Measurements from ENCODE around the gene MRPS11. TPM values are rescaled to one million over a fixed set of nuclear protein-coding genes. Genes with fewer than 3 reads are reported as not detected.

MRPS11 gene
- total RNA-seq, 5 donors from 2014 or later (not counting 1 experiment from before 2014, with no cell fraction given) = 16.7 to 33.0 (median 27.4) TPM

DNA sequence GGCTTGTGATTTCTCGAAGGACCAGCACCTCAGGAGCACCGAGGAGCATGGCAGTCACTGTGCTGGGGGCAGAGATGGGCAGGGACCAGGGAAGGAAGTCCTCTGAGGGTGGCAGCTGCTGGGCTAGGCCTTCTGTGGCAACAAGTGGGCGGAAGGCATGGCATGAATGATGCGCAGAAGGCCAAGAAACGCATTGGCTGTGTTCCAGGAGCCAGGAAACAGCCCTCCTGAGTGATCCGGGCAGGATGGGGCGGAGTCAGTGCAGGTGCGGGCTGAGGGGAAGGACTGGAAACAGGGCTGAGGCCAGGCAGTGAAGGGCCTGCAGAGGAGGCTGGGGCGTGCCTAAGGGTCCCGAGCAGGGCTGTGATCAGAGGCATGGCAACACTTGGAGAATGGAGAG is 23.6 kb downstream of the MRPS11 start:
- Mint-ChIP-seq H3K4me3 (no peak overlapping the region), H3K36me3 (peaks cover 6% of the 10 kb centered on the region), H3K9me3 (no peaks in the 10 kb centered on the region), H3K27me3 (no peaks in the 10 kb centered on the region), H3K27ac (no peak overlapping the region), H3K4me1 (no peaks in the 10 kb centered on the region)
- 76% methylated on average over 9 of the region's 10 CpGs for WGBS (ENCODE audit: insufficient coverage)
- Histone ChIP-seq H3K9me3 (no peaks in the 10 kb centered on the region), H3K27me3 (replicated peaks in 1 of 2; ENCODE audit: control insufficient read depth in 2 of 2, extremely low read depth in 1 of 2, insufficient read depth in 2 of 2, low read length in 1 of 2) (no peaks in the 10 kb centered on the region), H3K27ac (ENCODE audit: low read length) (no peak overlapping the region), H3K4me1 (ENCODE audit: control insufficient read depth in 1 of 2, extremely low read depth in 1 of 2, insufficient read depth in 2 of 2, low read length in 2 of 2) (no peaks in the 10 kb centered on the region), H3K4me3 (ENCODE audit: control insufficient read depth in 1 of 2, extremely low read depth in 1 of 2, low read length in 1 of 2) (no peak overlapping the region), H3K36me3 (ENCODE audit: control insufficient read depth in 2 of 2, extremely low read depth in 1 of 2, insufficient read depth in 1 of 2, low read length in 1 of 2) (peaks cover 0 to 2% of the 10 kb centered on the region in 2 donors)
- DNase-seq (no peak), ATAC-seq (replicated peaks in 1 of 4) (no peak)
- POLR2A ChIA-PET = no interaction called here
- CTCF ChIA-PET = no interaction called here

DNA sequence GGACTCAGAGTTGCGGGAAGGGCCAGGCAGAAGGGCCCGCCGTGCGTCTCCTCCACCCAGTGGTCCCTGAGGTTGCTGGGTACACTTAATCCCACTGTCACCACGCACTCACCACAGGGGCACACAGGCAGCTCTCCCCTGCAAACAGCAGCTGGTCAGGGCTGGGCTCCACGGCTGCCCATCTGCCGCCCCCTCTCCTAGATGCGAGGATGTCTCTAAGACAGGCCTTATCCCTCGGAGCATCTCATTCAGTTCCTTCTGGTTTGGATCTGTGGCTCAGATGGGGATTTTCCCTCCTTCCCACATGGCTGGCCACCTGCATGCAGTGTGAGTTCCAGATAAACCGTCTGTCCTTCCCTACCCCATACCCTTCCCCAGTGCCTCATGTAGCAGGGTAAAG is 26.3 kb downstream of the MRPS11 start:
- POLR2A ChIA-PET = no interaction called here
- DNase-seq = no peak
- Mint-ChIP-seq H3K4me3 (no peak overlapping the region), H3K36me3 (peaks cover 6% of the 10 kb centered on the region), H3K27ac (no peak overlapping the region), H3K9me3 (no peaks in the 10 kb centered on the region), H3K4me1 (no peaks in the 10 kb centered on the region), H3K27me3 (no peaks in the 10 kb centered on the region)
- Histone ChIP-seq H3K27ac (ENCODE audit: low read length) (no peak overlapping the region), H3K4me3 (ENCODE audit: control insufficient read depth in 1 of 2, extremely low read depth in 1 of 2, low read length in 1 of 2) (no peak overlapping the region), H3K36me3 (ENCODE audit: control insufficient read depth in 2 of 2, extremely low read depth in 1 of 2, insufficient read depth in 1 of 2, low read length in 1 of 2) (peaks cover 0 to 6% of the 10 kb centered on the region in 2 donors), H3K4me1 (ENCODE audit: control insufficient read depth in 1 of 2, extremely low read depth in 1 of 2, insufficient read depth in 2 of 2, low read length in 2 of 2) (no peaks in the 10 kb centered on the region), H3K27me3 (replicated peaks in 1 of 2; ENCODE audit: control insufficient read depth in 2 of 2, extremely low read depth in 1 of 2, insufficient read depth in 2 of 2, low read length in 1 of 2) (no peaks in the 10 kb centered on the region), H3K9me3 (no peaks in the 10 kb centered on the region)
- ATAC-seq (replicated peaks in 1 of 4) = no peak
- CTCF ChIA-PET = no interaction called here
- WGBS (ENCODE audit: insufficient coverage) = 84% methylated on average over 9 of the region's 10 CpGs

DNA sequence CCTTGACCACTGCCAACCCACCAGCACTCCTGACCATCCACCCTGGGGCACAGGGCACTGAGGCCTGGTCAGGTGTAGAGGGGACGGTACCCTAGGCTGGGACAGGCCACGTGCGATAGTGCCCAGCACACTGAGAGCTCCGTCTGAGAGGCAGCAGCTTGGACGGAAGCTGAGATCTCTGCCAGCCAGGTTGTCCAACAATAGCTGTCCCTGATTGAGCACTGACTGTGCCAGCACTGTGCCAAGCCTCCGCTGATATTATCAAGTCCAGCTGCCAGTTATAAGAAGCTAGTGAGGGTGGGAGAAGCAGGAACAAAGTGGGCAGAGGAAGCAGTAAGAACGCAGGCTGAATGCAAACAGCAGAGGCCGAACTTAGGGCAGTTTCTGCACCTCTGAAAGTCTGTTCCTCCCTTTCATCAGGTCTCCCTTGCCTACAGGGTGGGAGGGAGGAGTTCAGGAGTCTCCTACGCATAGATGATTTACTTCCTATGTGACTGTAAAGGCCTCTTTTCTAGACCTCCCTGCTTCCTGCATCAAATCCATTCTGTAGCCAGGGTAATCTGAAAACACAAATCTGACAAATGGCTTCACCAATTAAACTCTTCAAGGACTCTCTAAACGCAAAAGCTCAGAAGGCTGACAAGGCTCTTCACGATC is 29.7 kb downstream of the MRPS11 start:
- no peak overlapping the region for H3K4me3 Mint-ChIP-seq
- WGBS (ENCODE audit: insufficient coverage) = 92% methylated on average over 8 of the region's 11 CpGs
- H3K27me3 Mint-ChIP-seq = no peaks in the 10 kb centered on the region
- ATAC-seq (replicated peaks in 1 of 4) (no peak), DNase-seq (no peak)
- H3K4me1 Mint-ChIP-seq = no peaks in the 10 kb centered on the region
- H3K36me3 ChIP-seq (ENCODE audit: control insufficient read depth in 2 of 2, extremely low read depth in 1 of 2, insufficient read depth in 1 of 2, low read length in 1 of 2) = peaks cover 0 to 6% of the 10 kb centered on the region in 2 donors
- ChIA-PET CTCF (no interaction called here), POLR2A (no interaction called here)
- no peaks in the 10 kb centered on the region for H3K9me3 Mint-ChIP-seq
- no peaks in the 10 kb centered on the region for H3K4me1 ChIP-seq (ENCODE audit: control insufficient read depth in 1 of 2, extremely low read depth in 1 of 2, insufficient read depth in 2 of 2, low read length in 2 of 2)
- H3K27ac ChIP-seq (ENCODE audit: low read length) = no peak overlapping the region
- H3K36me3 Mint-ChIP-seq = peaks cover 14% of the 10 kb centered on the region
- H3K27me3 ChIP-seq (replicated peaks in 1 of 2; ENCODE audit: control insufficient read depth in 2 of 2, extremely low read depth in 1 of 2, insufficient read depth in 2 of 2, low read length in 1 of 2) = no peaks in the 10 kb centered on the region
- H3K27ac Mint-ChIP-seq = no peak overlapping the region
- H3K9me3 ChIP-seq = no peaks in the 10 kb centered on the region
- no peak overlapping the region for H3K4me3 ChIP-seq (ENCODE audit: control insufficient read depth in 1 of 2, extremely low read depth in 1 of 2, low read length in 1 of 2)

DNA sequence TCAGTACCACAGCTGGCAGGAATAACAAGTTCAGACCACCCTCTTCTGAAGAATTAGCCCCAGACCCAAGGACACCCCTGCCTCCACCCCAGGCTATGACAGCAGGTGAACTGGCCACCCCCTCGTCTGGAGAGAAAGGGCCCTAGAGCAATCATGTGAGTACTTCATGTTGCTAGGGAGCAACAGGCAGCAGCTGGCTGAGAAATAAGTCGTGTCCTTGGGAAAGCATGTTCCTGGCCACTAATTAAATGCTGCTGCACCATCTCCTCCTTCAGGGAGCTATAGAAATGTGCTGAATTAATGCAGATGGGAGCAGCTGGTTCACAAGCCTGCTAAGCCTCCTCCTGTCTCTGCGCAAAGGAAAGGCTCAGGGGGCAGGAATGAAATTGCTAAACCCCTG is 31.5 kb downstream of the MRPS11 start:
- Mint-ChIP-seq H3K27ac (no peak overlapping the region), H3K4me3 (no peak overlapping the region), H3K27me3 (no peaks in the 10 kb centered on the region), H3K4me1 (no peaks in the 10 kb centered on the region), H3K9me3 (no peaks in the 10 kb centered on the region), H3K36me3 (peaks cover 22% of the 10 kb centered on the region)
- no peaks in the 10 kb centered on the region for H3K27me3 ChIP-seq (replicated peaks in 1 of 2; ENCODE audit: control insufficient read depth in 2 of 2, extremely low read depth in 1 of 2, insufficient read depth in 2 of 2, low read length in 1 of 2)
- ChIA-PET CTCF (no interaction called here), POLR2A (no interaction called here)
- H3K4me3 ChIP-seq (ENCODE audit: control insufficient read depth in 1 of 2, extremely low read depth in 1 of 2, low read length in 1 of 2) = no peak overlapping the region
- no peak overlapping the region for H3K27ac ChIP-seq (ENCODE audit: low read length)
- DNase-seq = no peak
- no peaks in the 10 kb centered on the region for H3K9me3 ChIP-seq
- peaks cover 4 to 5% of the 10 kb centered on the region in 2 donors for H3K36me3 ChIP-seq (ENCODE audit: control insufficient read depth in 2 of 2, extremely low read depth in 1 of 2, insufficient read depth in 1 of 2, low read length in 1 of 2)
- no peaks in the 10 kb centered on the region for H3K4me1 ChIP-seq (ENCODE audit: control insufficient read depth in 1 of 2, extremely low read depth in 1 of 2, insufficient read depth in 2 of 2, low read length in 2 of 2)
- ATAC-seq (replicated peaks in 1 of 4) = no peak
- 86% methylated on average over 1 of the region's 3 CpGs for WGBS (ENCODE audit: insufficient coverage)

DNA sequence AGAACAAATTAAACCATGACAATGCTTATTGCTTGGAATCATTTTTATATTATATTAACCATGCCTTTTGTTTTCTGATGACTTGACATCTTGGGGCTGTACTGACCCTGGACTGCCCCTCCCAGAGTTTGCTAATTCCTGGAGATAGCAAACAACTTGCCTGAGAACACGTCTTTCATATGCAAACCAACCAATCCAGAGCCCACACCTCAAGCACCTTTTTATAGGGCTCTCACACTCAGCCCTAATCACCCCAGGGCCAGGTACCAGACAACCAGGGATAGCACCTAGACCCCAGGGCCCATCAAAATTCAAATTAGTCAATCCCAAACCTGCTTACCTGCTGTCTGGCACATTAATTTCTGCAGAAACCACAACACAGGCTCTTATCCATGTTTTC is 36.9 kb downstream of the MRPS11 start:
- no peak overlapping the region for H3K4me3 ChIP-seq (ENCODE audit: control insufficient read depth in 1 of 2, extremely low read depth in 1 of 2, low read length in 1 of 2)
- CTCF ChIA-PET = no interaction called here

DNA sequence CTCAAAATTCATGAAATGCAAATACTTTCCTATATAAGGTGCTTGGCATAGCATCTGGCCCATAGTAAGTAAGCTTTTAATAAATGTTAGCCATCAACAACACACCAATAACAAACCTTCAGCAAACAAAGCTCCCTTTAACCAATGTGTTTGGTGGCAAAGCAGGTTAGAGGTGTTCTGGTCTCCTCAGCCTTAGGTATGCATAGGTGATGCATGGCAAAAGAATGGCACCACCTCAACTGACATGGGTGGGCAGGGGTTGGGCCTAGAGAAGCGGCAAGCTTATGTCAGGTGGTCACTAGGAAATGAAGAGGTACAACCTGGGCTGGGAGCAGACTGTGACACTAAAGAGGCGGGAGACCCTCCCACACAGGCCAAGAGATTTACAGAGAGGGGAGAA is 38.2 kb downstream of the MRPS11 start:
- Mint-ChIP-seq H3K4me3 (no peak overlapping the region), H3K36me3 (peaks cover 62% of the 10 kb centered on the region), H3K9me3 (no peaks in the 10 kb centered on the region), H3K27me3 (no peaks in the 10 kb centered on the region), H3K4me1 (peaks cover 0 to 4% (median 0%) of the 10 kb centered on the region in 3 donors), H3K27ac (no peak overlapping the region)
- H3K27ac ChIP-seq (ENCODE audit: low read length) = no peak overlapping the region
- ChIA-PET POLR2A (no interaction called here), CTCF (no interaction called here)
- WGBS (ENCODE audit: insufficient coverage) = no CpG with 5 or more reads among the region's 2 CpGs
- ATAC-seq (replicated peaks in 1 of 4) (no peak), DNase-seq (no peak)
- H3K9me3 ChIP-seq = no peaks in the 10 kb centered on the region
- peaks cover 4 to 20% of the 10 kb centered on the region in 2 donors for H3K36me3 ChIP-seq (ENCODE audit: control insufficient read depth in 2 of 2, extremely low read depth in 1 of 2, insufficient read depth in 1 of 2, low read length in 1 of 2)
- no peak overlapping the region for H3K4me3 ChIP-seq (ENCODE audit: control insufficient read depth in 1 of 2, extremely low read depth in 1 of 2, low read length in 1 of 2)
- no peaks in the 10 kb centered on the region for H3K4me1 ChIP-seq (ENCODE audit: control insufficient read depth in 1 of 2, extremely low read depth in 1 of 2, insufficient read depth in 2 of 2, low read length in 2 of 2)
- H3K27me3 ChIP-seq (replicated peaks in 1 of 2; ENCODE audit: control insufficient read depth in 2 of 2, extremely low read depth in 1 of 2, insufficient read depth in 2 of 2, low read length in 1 of 2) = no peaks in the 10 kb centered on the region

More for the DNA sequence above, 36.9 kb downstream of the MRPS11 start:
- POLR2A ChIA-PET = no interaction called here
- H3K36me3 Mint-ChIP-seq = peaks cover 52% of the 10 kb centered on the region
- H3K27me3 Mint-ChIP-seq = no peaks in the 10 kb centered on the region
- WGBS (ENCODE audit: insufficient coverage) = 56% methylated on average over 1 of the region's 1 CpG
- H3K9me3 ChIP-seq = no peaks in the 10 kb centered on the region
- H3K27ac Mint-ChIP-seq = no peak overlapping the region
- H3K9me3 Mint-ChIP-seq = no peaks in the 10 kb centered on the region
- peaks cover 0 to 4% (median 0%) of the 10 kb centered on the region in 3 donors for H3K4me1 Mint-ChIP-seq
- no peaks in the 10 kb centered on the region for H3K27me3 ChIP-seq (replicated peaks in 1 of 2; ENCODE audit: control insufficient read depth in 2 of 2, extremely low read depth in 1 of 2, insufficient read depth in 2 of 2, low read length in 1 of 2)
- no peaks in the 10 kb centered on the region for H3K4me1 ChIP-seq (ENCODE audit: control insufficient read depth in 1 of 2, extremely low read depth in 1 of 2, insufficient read depth in 2 of 2, low read length in 2 of 2)
- H3K4me3 Mint-ChIP-seq = no peak overlapping the region
- ATAC-seq (replicated peaks in 1 of 4) (no peak), DNase-seq (no peak)
- peaks cover 4 to 8% of the 10 kb centered on the region in 2 donors for H3K36me3 ChIP-seq (ENCODE audit: control insufficient read depth in 2 of 2, extremely low read depth in 1 of 2, insufficient read depth in 1 of 2, low read length in 1 of 2)
- H3K27ac ChIP-seq (ENCODE audit: low read length) = no peak overlapping the region

DNA sequence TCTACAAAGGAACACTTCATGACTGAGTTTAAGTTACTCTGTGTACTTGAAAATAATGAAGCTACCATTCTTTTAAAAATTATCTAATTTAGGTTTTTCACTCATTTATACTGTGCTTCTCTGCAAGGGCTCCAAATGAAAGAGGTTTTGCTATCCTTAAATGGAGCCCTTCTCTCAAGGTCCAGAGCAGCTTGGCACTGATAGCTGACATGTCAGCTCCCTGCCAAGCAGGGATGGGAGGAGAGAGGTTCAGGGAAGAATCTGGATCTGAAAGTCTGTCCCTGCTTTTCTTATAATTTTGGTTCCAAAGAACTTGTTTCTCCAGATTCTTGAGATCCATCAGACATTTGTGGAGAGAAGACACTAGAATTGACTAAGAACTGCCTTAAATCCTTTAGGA is 39.1 kb downstream of the MRPS11 start:
- H3K4me1 Mint-ChIP-seq = peaks cover 0 to 4% (median 0%) of the 10 kb centered on the region in 3 donors

More for the DNA sequence above, 39.1 kb downstream of the MRPS11 start:
- Mint-ChIP-seq H3K9me3 (no peaks in the 10 kb centered on the region), H3K27ac (no peak overlapping the region), H3K4me3 (no peak overlapping the region), H3K36me3 (peaks cover 66% of the 10 kb centered on the region), H3K27me3 (no peaks in the 10 kb centered on the region)
- ChIA-PET POLR2A (no interaction called here), CTCF (interaction anchor here in 1 of 2 donors (0.6 kb wide), 2 partner anchors 9 to 95 kb away, joined by 3 to 5 read pairs; no protein-coding TSS in a partner anchor)
- DNase-seq (no peak), ATAC-seq (replicated peaks in 1 of 4) (no peak)
- Histone ChIP-seq H3K4me3 (ENCODE audit: control insufficient read depth in 1 of 2, extremely low read depth in 1 of 2, low read length in 1 of 2) (no peak overlapping the region), H3K27ac (ENCODE audit: low read length) (no peak overlapping the region), H3K27me3 (replicated peaks in 1 of 2; ENCODE audit: control insufficient read depth in 2 of 2, extremely low read depth in 1 of 2, insufficient read depth in 2 of 2, low read length in 1 of 2) (no peaks in the 10 kb centered on the region), H3K36me3 (ENCODE audit: control insufficient read depth in 2 of 2, extremely low read depth in 1 of 2, insufficient read depth in 1 of 2, low read length in 1 of 2) (peaks cover 4 to 27% of the 10 kb centered on the region in 2 donors), H3K4me1 (ENCODE audit: control insufficient read depth in 1 of 2, extremely low read depth in 1 of 2, insufficient read depth in 2 of 2, low read length in 2 of 2) (no peaks in the 10 kb centered on the region), H3K9me3 (no peaks in the 10 kb centered on the region)
